NT2/D1 (cell line): Measurements from ENCODE around the gene SRGAP3.

ENCODE experiments used
- SUZ12 ChIP-seq: IDR thresholded peaks from 2 replicates; pipeline ENCODE4 v1.6.1; 2011; ENCODE audit not compliant: insufficient read length, insufficient read depth; ENCODE audit errors: extremely low read depth
- ZNF274 ChIP-seq: IDR thresholded peaks from 2 replicates; pipeline ENCODE4 v1.6.1; 2011; ENCODE audit warnings: mild to moderate bottlenecking, low read depth, low read length

DNA sequence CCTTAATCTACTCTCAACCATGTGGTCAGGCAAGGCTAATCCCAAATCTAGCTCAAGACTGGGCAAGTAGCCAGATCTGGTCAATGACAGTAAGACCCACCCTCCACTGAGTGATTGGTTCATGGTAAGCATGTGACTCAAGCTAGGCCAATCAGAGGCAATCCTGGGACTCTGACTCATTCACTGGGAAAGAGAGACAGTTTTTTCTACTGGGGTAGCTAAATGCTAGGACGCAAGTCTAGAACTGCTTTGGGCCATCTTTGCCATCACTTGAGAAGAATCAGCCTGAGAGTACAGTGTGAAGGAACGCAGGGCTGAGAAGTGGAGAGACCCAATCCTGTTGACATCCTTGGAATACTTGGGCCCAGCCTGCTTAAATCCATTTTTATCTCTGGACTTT is 276.8 kb downstream of the SRGAP3 start:
- TF ChIP-seq ZNF274 = no peak
- TF ChIP-seq SUZ12 = no peak
